ENCODE results near the gene OFD1.
A peak's percentile ranks its signal among the peaks of the same experiment; 100 is the strongest.

Gene OFD1

DNA sequence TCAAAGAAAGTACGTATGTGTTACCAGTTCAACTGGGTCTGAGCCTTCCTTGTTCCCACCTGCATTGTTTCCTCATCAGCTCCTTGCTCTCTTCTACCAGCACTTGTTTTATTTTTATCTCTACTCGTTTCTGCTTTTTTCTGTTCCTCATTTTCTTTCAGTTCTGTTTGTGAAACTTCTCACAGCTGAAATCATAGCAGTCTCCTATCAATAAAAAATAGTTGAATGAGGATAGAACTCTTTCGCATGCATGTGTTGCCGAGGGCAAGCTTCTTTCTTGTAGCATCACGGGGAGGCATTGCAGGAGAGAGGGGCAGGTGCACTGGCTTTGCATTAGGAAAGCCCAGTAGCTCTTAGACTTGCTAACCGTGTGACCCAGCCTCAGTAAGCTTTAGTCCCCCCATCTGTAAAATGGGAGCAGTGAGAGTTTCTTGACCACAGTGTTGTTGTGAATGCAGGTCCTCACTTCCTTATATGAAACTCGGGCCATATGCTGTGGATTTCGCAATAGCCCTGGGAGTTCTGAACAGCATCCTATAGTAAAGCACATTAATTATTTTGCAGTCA, 24.7 kb downstream of the OFD1 start:
- Histone ChIP-seq H3K4me1 (ENCODE audit: low read length) (peaks cover 86% of the 10 kb centered on the region), H3K4me2 (ENCODE audit: low read length) (peak overlapping the region; percentile 70), H3K27ac (ENCODE audit: low read length) (peak overlapping the region; percentile 98), H4K20me1 (ENCODE audit: insufficient read depth, low read length) (no peaks in the 10 kb centered on the region), H3K27me3 (ENCODE audit: low read depth, low read length) (no peaks in the 10 kb centered on the region), H3K79me2 (ENCODE audit: low read length) (peaks cover 6% of the 10 kb centered on the region), H2AFZ (ENCODE audit: low read depth, low read length) (no peak overlapping the region), H3K9ac (ENCODE audit: low read length) (peak overlapping the region; percentile 52; the same call in 1 of the 2 replicates), H3K36me3 (replicated peaks; ENCODE audit: low read depth, low read length) (peaks cover 48% of the 10 kb centered on the region), H3K4me3 (ENCODE audit: low read length) (peak overlapping the region; percentile 35), H3K9me3 (ENCODE audit: insufficient read depth, low read length) (no peaks in the 10 kb centered on the region)
- no peak for TF ChIP-seq CTCF (IDR thresholded peaks at IDR 0.05; ENCODE audit: low read depth, low read length)
- no peak for TF ChIP-seq EZH2phosphoT487 (IDR thresholded peaks at IDR 0.05; ENCODE audit: low read depth)

DNA sequence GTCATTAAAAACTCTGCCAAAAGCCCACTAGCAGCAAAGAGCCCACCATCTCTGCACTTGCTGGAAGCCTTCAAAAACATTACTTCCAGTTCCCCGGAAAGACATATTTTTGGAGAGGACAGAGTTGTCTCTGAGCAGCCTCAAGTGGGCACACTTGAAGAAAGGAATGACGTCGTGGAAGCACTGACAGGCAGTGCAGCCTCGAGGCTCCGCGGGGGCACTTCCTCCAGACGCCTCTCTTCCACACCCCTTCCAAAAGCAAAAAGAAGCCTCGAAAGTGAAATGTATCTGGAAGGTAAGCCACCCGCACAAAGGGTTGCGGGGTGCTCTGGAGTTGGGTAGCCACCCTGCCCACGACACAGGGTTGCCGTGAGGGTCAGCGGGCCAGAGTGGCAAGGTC, 25.9 kb downstream of the OFD1 start:
- peak overlapping the region; percentile 70 for H3K4me2 ChIP-seq (ENCODE audit: low read length)
- no peak for TF ChIP-seq EZH2phosphoT487 (IDR thresholded peaks at IDR 0.05; ENCODE audit: low read depth)
- no peak for TF ChIP-seq CTCF (IDR thresholded peaks at IDR 0.05; ENCODE audit: low read depth, low read length)
- H3K36me3 ChIP-seq (replicated peaks; ENCODE audit: low read depth, low read length) = peaks cover 50% of the 10 kb centered on the region
- H3K4me3 ChIP-seq (ENCODE audit: low read length) = peak overlapping the region; percentile 35; the same call in 1 of the 2 replicates
- H3K9me3 ChIP-seq (ENCODE audit: insufficient read depth, low read length) = no peaks in the 10 kb centered on the region
- no peak overlapping the region for H2AFZ ChIP-seq (ENCODE audit: low read depth, low read length)
- peaks cover 6% of the 10 kb centered on the region for H3K79me2 ChIP-seq (ENCODE audit: low read length)
- H3K9ac ChIP-seq (ENCODE audit: low read length) = peak overlapping the region; percentile 48; the same call in 1 of the 2 replicates
- H3K4me1 ChIP-seq (ENCODE audit: low read length) = peaks cover 82% of the 10 kb centered on the region
- H3K27ac ChIP-seq (ENCODE audit: low read length) = peak overlapping the region; percentile 98
- no peaks in the 10 kb centered on the region for H4K20me1 ChIP-seq (ENCODE audit: insufficient read depth, low read length)
- no peaks in the 10 kb centered on the region for H3K27me3 ChIP-seq (ENCODE audit: low read depth, low read length)

DNA sequence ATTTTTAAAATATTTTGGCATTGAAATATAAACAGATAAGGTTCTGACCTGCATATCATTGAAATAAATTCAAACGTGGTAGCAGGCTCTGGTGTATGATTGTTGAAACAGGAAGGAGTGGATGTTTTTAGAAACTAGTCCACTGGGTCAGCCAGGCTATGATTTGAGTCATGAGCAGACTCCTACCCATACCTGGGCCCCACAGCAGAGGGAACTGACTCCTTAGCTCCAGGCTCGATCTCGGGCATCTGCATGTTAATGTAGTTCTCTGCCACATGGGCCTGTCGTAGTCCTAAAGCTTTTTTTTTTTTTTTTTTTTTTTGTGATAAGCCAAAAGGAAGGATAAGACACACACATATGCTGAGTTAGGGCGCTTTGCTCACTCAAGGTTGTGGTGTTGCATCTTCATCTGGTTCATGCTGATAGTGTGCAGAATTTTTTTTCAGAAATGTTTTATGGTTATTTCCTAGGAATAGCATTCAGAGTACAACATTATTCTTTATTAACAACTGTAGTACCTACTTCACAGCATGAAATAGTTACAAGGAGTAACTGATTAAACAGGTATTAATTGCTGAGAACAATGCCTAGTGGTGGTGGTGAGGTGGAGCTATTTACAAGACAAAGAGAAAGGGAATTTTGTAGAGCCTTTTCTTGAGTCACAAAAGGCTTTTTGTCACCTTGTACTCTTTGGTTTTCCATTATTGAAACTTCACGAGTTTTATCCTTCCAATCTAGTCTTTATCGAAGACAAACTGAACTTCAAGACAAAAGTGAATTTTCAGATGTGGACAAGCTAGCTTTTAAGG, 27.3 kb downstream of the OFD1 start:
- Histone ChIP-seq H3K9me3 (ENCODE audit: insufficient read depth, low read length) (no peaks in the 10 kb centered on the region), H3K4me2 (ENCODE audit: low read length) (peak overlapping the region; percentile 62), H4K20me1 (ENCODE audit: insufficient read depth, low read length) (no peaks in the 10 kb centered on the region), H3K79me2 (ENCODE audit: low read length) (peaks cover 6% of the 10 kb centered on the region), H3K27me3 (ENCODE audit: low read depth, low read length) (no peaks in the 10 kb centered on the region), H3K27ac (ENCODE audit: low read length) (peak overlapping the region; percentile 98), H3K4me3 (ENCODE audit: low read length) (peak overlapping the region; percentile 39), H3K36me3 (replicated peaks; ENCODE audit: low read depth, low read length) (peaks cover 55% of the 10 kb centered on the region), H3K9ac (ENCODE audit: low read length) (peak overlapping the region; percentile 39; the same call in 1 of the 2 replicates), H3K4me1 (ENCODE audit: low read length) (peaks cover 79% of the 10 kb centered on the region), H2AFZ (ENCODE audit: low read depth, low read length) (no peak overlapping the region)
- no peak for TF ChIP-seq EZH2phosphoT487 (IDR thresholded peaks at IDR 0.05; ENCODE audit: low read depth)
- TF ChIP-seq CTCF (IDR thresholded peaks at IDR 0.05; ENCODE audit: low read depth, low read length) = no peak

DNA sequence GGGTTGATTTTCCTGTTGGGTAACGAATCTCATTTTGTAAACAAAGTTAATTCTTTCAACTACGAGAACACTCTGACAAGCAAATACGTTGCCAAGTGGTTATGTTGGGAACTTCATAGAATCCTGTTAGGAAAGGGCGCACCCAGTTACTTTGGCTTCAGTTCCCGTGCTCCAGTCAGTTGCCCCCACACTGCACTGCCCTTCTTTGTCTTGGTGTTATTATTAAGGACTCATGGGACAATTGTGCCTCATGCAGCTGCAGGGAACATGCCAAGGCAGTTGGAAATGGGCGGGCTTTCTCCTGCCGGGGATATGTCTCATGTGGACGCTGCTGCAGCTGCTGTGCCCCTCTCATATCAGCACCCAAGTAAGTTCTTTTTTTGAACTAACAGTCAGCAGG, 28.9 kb downstream of the OFD1 start:
- peaks cover 63% of the 10 kb centered on the region for H3K4me1 ChIP-seq (ENCODE audit: low read length)
- no peak for TF ChIP-seq CTCF (IDR thresholded peaks at IDR 0.05; ENCODE audit: low read depth, low read length)
- no peak for TF ChIP-seq EZH2phosphoT487 (IDR thresholded peaks at IDR 0.05; ENCODE audit: low read depth)
- no peak overlapping the region for H3K9ac ChIP-seq (ENCODE audit: low read length)
- peaks cover 50% of the 10 kb centered on the region for H3K36me3 ChIP-seq (replicated peaks; ENCODE audit: low read depth, low read length)
- H2AFZ ChIP-seq (ENCODE audit: low read depth, low read length) = no peak overlapping the region
- no peaks in the 10 kb centered on the region for H4K20me1 ChIP-seq (ENCODE audit: insufficient read depth, low read length)
- no peaks in the 10 kb centered on the region for H3K27me3 ChIP-seq (ENCODE audit: low read depth, low read length)
- H3K27ac ChIP-seq (ENCODE audit: low read length) = no peak overlapping the region
- no peak overlapping the region for H3K4me3 ChIP-seq (ENCODE audit: low read length)
- peaks cover 6% of the 10 kb centered on the region for H3K79me2 ChIP-seq (ENCODE audit: low read length)
- H3K9me3 ChIP-seq (ENCODE audit: insufficient read depth, low read length) = no peaks in the 10 kb centered on the region
- peak overlapping the region; percentile 27; the same call in 1 of the 2 replicates for H3K4me2 ChIP-seq (ENCODE audit: low read length)
